Thyroid gland (tissue), 4 donors: ENCODE data around the gene TTC39A. TPM values are rescaled to one million over a fixed set of nuclear protein-coding genes. Genes with fewer than 3 reads are reported as not detected.
A peak's percentile ranks its signal among the peaks of the same experiment; 100 is the strongest.

ENCODE experiments used
- DNase-seq, 2 donors: peaks; one replicate each; pipeline ENCODE4 v3.0.0-alpha.2; 2019
- H3K27ac ChIP-seq, 3 donors: fragments of 200-600 bp; sonication (generic); 1 replicate in 2 of 3; 2 replicates in 1 of 3; pipeline ENCODE4 v1.5.1; 2016 to 2019; ENCODE audit warnings: mild to moderate bottlenecking in 1 of 3, moderate library complexity in 1 of 3
- H3K27me3 ChIP-seq: fragments of 200-600 bp; sonication (generic); one replicate; pipeline ENCODE4 v1.5.1; 2019
- H3K36me3 ChIP-seq, 2 donors: fragments of 200-600 bp; sonication (generic); one replicate each; pipeline ENCODE4 v1.5.1; 2016 to 2019
- H3K4me1 ChIP-seq, 2 donors: fragments of 200-600 bp; sonication (generic); one replicate each; pipeline ENCODE4 v1.5.1; 2017 to 2019
- H3K4me3 ChIP-seq, 3 donors: fragments of 200-600 bp; sonication (generic); replicated peaks in 1 of 3; 1 replicate in 2 of 3; 2 replicates in 1 of 3; pipeline ENCODE4 v1.5.1; 2016; ENCODE audit warnings: mild to moderate bottlenecking in 1 of 3
- H3K9me3 ChIP-seq: fragments of 200-600 bp; sonication (generic); one replicate; pipeline ENCODE4 v1.5.1; 2017
- POLR2A ChIP-seq, 2 donors: fragments of 450-650 bp; IDR thresholded peaks; one replicate each; pipeline ENCODE4 v1.6.1; 2017; ENCODE audit warnings: antibody characterized with exemption in 2 of 2, mild to moderate bottlenecking in 2 of 2, moderate library complexity in 1 of 2
- WGBS, 2 donors: methylation state at CpG; one replicate each; pipeline ENCODE4 v1.1.5; 2017; 5-methylcytosine and 5-hydroxymethylcytosine counted together
- intact Hi-C: fragments of 100-400 bp; cut with DNase I; formaldehyde crosslinking; loops from one replicate; pipeline ENCODE4 v1.15.1; 2023
- total RNA-seq, 4 donors: library from RNA; depleted of rRNA; stranded (reverse); fragments of >200 nt; gene quantifications; one replicate each; pipeline ENCODE4 v1.2.3, GENCODE V29; 2016
- TF ChIP-seq, protein P1 (sequence below), 6 experiments: fragments of 200-600 bp in 3 of 6; fragments of 450-650 bp in 3 of 6; sonication (generic) in 3 of 6; IDR thresholded peaks; one replicate each; pipeline ENCODE4 v1.5.1; 2016 to 2019; ENCODE audit warnings: antibody characterized with exemption in 6 of 6, mild to moderate bottlenecking in 2 of 6, inconsistent platforms in 1 of 6, moderate library complexity in 1 of 6

Gene TTC39A
- total RNA-seq, 4 donors from 2014 or later, result 13.6 to 56.0 (median 33.5) TPM

DNA sequence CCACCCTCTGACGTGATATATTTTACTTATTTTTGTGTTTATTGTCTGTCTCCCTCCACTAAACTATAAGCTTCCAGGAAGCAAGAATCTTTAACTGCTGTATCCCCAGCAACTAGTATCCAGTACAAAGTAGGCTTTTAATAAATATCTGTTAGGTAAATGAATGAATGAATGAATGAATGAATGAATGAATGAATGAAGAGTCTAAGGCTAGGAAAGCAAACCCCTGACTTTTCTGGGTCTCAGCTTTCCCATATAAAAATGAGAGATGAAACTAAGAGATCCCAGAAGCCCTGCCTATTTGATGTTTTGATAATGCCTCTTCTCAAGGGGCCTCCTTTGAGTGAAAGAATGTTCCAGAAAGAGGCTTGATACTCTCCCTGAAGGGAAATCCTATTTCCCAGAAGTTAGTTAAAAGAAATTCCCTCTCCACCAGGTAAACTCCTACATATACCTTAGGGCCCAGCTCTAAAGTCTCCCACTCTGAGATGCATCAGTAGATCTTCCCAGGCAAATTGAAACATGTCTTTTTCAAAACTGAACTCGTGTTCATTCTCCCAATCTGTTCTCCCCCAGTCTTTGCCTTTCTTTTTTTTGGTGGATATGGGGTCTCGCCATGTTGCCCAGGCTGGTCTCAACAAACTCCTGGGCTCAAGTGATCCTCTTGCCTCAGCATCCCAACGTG is 7.8 kb downstream of the TTC39A start:
- DNase-seq, result no peak
- intact Hi-C loops, result no loop called here
- Histone ChIP-seq H3K4me1 (peaks cover 16 to 17% of the 10 kb centered on the region in 2 donors), H3K9me3 (no peaks in the 10 kb centered on the region), H3K4me3 (no peak overlapping the region), H3K36me3 (no peaks in the 10 kb centered on the region), H3K27me3 (no peaks in the 10 kb centered on the region), H3K27ac (peak overlapping the region in 2 of 3 donors; percentile 64 to 76)
- TF ChIP-seq POLR2A (IDR thresholded peaks at IDR 0.05), result no peak
- TF ChIP-seq, protein P1, sequence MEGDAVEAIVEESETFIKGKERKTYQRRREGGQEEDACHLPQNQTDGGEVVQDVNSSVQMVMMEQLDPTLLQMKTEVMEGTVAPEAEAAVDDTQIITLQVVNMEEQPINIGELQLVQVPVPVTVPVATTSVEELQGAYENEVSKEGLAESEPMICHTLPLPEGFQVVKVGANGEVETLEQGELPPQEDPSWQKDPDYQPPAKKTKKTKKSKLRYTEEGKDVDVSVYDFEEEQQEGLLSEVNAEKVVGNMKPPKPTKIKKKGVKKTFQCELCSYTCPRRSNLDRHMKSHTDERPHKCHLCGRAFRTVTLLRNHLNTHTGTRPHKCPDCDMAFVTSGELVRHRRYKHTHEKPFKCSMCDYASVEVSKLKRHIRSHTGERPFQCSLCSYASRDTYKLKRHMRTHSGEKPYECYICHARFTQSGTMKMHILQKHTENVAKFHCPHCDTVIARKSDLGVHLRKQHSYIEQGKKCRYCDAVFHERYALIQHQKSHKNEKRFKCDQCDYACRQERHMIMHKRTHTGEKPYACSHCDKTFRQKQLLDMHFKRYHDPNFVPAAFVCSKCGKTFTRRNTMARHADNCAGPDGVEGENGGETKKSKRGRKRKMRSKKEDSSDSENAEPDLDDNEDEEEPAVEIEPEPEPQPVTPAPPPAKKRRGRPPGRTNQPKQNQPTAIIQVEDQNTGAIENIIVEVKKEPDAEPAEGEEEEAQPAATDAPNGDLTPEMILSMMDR (IDR thresholded peaks at IDR 0.05), result no peak
- WGBS, 2 donors, result 93 to 95% methylated on average over 4 of the region's 4 CpGs

DNA sequence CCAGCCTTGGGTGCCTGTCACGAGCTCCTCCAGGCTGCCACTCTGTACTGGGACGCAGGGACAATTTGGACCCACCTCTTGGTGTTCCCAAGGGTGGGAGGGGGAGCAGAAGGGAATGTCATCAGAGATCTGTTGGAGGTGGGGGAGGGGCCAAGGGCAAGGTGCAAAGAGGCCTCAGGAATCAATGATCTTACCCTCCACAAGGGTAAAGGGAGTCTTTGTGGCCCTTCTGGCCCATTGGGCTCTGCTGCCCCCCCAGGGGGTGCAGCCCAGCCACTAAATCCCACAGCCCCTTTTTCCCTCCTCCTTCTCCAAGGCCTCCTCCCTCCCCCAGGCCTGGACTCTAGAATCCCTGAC is 8.5 kb downstream of the TTC39A start:
- Histone ChIP-seq H3K36me3 (no peaks in the 10 kb centered on the region), H3K4me3 (no peak overlapping the region), H3K9me3 (no peaks in the 10 kb centered on the region), H3K27ac (peak overlapping the region; percentile 61 to 73 (median 64)), H3K27me3 (no peaks in the 10 kb centered on the region), H3K4me1 (peaks cover 16 to 17% of the 10 kb centered on the region in 2 donors)
- intact Hi-C loops, result no loop called here
- WGBS, 2 donors, result 90 to 100% methylated on average over 2 of the region's 2 CpGs
- no peak for TF ChIP-seq POLR2A (IDR thresholded peaks at IDR 0.05)
- TF ChIP-seq, protein P1 (IDR thresholded peaks at IDR 0.05), result no peak
- no peak for DNase-seq

DNA sequence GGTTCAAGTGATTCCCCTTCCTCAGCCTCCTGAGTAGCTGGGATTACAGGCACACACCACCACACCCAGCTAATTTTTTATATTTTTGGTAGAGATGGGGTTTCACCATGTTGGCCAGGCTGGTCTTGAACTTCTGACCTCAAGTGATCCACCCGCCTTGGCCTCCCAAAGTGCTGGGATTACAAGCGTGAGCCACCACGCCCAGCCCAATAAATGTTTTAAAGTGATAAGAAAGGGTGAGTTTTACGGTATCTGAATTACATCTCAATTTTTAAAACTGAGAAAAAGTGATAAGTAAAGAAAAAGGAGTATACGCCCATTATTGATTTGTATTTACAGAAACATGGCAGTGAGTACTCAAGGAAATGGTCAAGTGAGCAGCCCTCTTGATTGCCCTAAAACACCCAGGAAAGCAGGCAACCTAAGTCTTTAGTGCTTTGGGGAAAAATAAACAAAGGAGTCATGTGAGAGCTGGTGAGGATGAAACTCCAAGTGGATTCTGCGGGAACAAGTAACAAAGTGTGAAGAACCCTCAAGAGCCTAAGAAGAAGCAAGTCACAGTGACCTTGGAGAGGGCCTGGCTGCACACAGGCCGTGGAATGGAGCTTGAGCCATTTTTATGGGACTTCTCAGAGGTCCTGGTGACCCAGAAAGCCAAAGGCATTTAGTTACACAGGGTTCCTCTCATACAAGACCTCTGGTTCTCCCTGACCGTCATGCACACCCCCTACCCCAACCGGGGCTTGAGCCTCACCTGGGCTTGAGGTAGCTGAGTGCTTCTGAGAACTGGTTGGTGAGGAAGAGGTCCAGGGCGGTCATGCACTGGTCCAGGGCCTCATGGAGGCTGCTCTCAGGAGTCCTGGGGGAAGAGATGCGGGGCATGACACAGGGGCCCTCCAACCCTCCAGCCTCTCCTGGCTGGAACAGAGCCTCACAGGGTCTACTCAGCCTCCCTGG is 9.1 kb downstream of the TTC39A start:
- 70 to 75% methylated on average over 10 to 11 of the region's 11 CpGs for WGBS, 2 donors
- peak; percentile 53 to 67 for DNase-seq
- no peaks in the 10 kb centered on the region for H3K27me3 ChIP-seq
- H3K4me1 ChIP-seq, result peaks cover 16 to 17% of the 10 kb centered on the region in 2 donors
- H3K27ac ChIP-seq, result peak overlapping the region; percentile 61 to 73 (median 64)
- H3K36me3 ChIP-seq, result no peaks in the 10 kb centered on the region
- no peak overlapping the region for H3K4me3 ChIP-seq
- TF ChIP-seq, protein P1 (IDR thresholded peaks at IDR 0.05), result no peak
- no peak for TF ChIP-seq POLR2A (IDR thresholded peaks at IDR 0.05)
- intact Hi-C loops, result no loop called here
- no peaks in the 10 kb centered on the region for H3K9me3 ChIP-seq

DNA sequence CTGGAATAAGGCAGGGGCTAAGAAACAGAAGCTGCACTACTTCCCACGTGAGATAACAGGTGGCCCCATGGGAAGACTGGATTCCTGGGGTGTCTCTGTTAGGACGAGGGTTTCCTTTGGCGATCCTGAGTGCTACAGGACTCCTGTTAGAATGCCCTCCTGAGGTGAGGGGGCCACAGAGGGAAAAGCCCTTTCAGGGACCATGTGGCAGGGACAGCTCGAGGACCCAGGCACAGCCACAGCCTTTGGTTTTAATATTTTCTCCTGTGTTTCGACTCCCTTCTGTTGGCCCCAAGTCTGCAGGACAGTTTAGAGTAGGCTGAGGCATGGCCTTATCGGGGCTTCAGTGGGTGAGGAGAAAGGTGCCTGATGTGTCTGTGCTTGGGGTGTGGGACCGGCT is 12.6 kb downstream of the TTC39A start:
- Histone ChIP-seq H3K27ac (no peak overlapping the region), H3K4me3 (no peak overlapping the region), H3K4me1 (peaks cover 14 to 31% of the 10 kb centered on the region in 2 donors), H3K36me3 (no peaks in the 10 kb centered on the region), H3K9me3 (no peaks in the 10 kb centered on the region), H3K27me3 (no peaks in the 10 kb centered on the region)
- intact Hi-C loops, result no loop called here
- 93 to 94% methylated on average over 7 of the region's 7 CpGs for WGBS, 2 donors
- DNase-seq, result no peak
- TF ChIP-seq, protein P1 (IDR thresholded peaks at IDR 0.05), result no peak
- no peak for TF ChIP-seq POLR2A (IDR thresholded peaks at IDR 0.05)

DNA sequence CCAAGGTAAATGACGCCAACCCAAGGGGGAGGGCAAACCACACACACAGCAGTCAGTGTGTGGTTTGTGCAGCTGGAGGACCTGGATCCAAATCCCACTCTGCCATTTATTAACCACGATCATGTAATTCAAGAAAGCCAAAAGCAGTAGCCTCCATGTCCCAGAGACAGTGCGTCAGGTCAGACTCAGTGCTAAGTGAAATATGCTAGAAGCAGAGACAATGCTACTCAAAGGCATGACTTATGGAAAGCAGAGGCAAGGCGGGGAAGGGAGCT is 13.6 kb downstream of the TTC39A start:
- intact Hi-C loops, result no loop called here
- peak overlapping the region in 1 of 3 donors; percentile 10 for H3K27ac ChIP-seq
- no peaks in the 10 kb centered on the region for H3K27me3 ChIP-seq
- H3K36me3 ChIP-seq, result no peaks in the 10 kb centered on the region
- H3K4me3 ChIP-seq, result no peak overlapping the region
- no peak for TF ChIP-seq POLR2A (IDR thresholded peaks at IDR 0.05)
- TF ChIP-seq, protein P1 (IDR thresholded peaks at IDR 0.05), result no peak
- peaks cover 5 to 24% of the 10 kb centered on the region in 2 donors for H3K4me1 ChIP-seq
- no peak for DNase-seq
- 74 to 90% methylated on average over 4 of the region's 4 CpGs for whole genome bisulfite sequencing, 2 donors
- no peaks in the 10 kb centered on the region for H3K9me3 ChIP-seq
